OCI-M2 (cell line): Measurements from ENCODE around the gene COG1.
"Not testable (repeated sequence)": the region's sequence is repeated elsewhere in the genome, so short reads cannot be mapped to it uniquely, and the experiment has no call there.

Source experiments
- DNase-seq: peaks from one replicate; lab custom pipeline; 2025; ENCODE audit not compliant: unreplicated experiment; lab: John Stamatoyannopoulos, UW

The COG1 gene

GRCh38 chr17:73192894-73193701, at the start of gene COG1:
TSS of gene COG1 (plus strand) at chr17:73193055. CDS start at chr17:73193070, 15 bp downstream.
- DNase-seq, result no peak

GRCh38 chr17:73144209-73144608, 48.6 kb upstream of the COG1 start:
- DNase-seq, result not testable (repeated sequence)

- no peak for DNase-seq
Observed at GRCh38 chr17:73145641-73146040, 47.2 kb upstream of the COG1 start.

GRCh38 chr17:73147791-73148190, 45.1 kb upstream of the COG1 start:
- not testable (repeated sequence) for DNase-seq

GRCh38 chr17:73148540-73149334, 44.1 kb upstream of the COG1 start:
- no peak for DNase-seq

- DNase-seq, result not testable (repeated sequence)
Observed at GRCh38 chr17:73150622-73151300, 42.1 kb upstream of the COG1 start.

- DNase-seq, result no peak
Observed at GRCh38 chr17:73151916-73152632, 40.8 kb upstream of the COG1 start.

GRCh38 chr17:73155410-73156165, 37.3 kb upstream of the COG1 start:
- DNase-seq, result no peak

GRCh38 chr17:73156166-73156840, 36.6 kb upstream of the COG1 start:
- no peak for DNase-seq

- no peak for DNase-seq
Observed at GRCh38 chr17:73156887-73157520, 35.9 kb upstream of the COG1 start.

GRCh38 chr17:73157521-73157890, 35.3 kb upstream of the COG1 start:
- no peak for DNase-seq

GRCh38 chr17:73158133-73158532, 34.7 kb upstream of the COG1 start:
- no peak for DNase-seq

GRCh38 chr17:73160980-73161630, 31.8 kb upstream of the COG1 start:
- no peak for DNase-seq

GRCh38 chr17:73163043-73163442, 29.8 kb upstream of the COG1 start:
- DNase-seq, result no peak

GRCh38 chr17:73165616-73166404, 27.0 kb upstream of the COG1 start:
- DNase-seq, result no peak

- DNase-seq, result no peak
Observed at GRCh38 chr17:73166731-73167581, 25.9 kb upstream of the COG1 start.

GRCh38 chr17:73168667-73169066, 24.2 kb upstream of the COG1 start:
- no peak for DNase-seq
